HG02763 (cell line): Measurements from ENCODE around the gene HOXA9.

Experiments
- ATAC-seq: cut with Tn5 transposase; IDR thresholded peaks from one replicate; pipeline ENCODE4 v1.9.1; 2021; ENCODE audit warnings: mild to moderate bottlenecking, moderate library complexity; ENCODE audit not compliant: unreplicated experiment

The HOXA9 gene

GRCh38 chr7:27201580-27202017 lies 36.3 kb upstream of the HOXA9 start:
- no peak for ATAC-seq

DNA sequence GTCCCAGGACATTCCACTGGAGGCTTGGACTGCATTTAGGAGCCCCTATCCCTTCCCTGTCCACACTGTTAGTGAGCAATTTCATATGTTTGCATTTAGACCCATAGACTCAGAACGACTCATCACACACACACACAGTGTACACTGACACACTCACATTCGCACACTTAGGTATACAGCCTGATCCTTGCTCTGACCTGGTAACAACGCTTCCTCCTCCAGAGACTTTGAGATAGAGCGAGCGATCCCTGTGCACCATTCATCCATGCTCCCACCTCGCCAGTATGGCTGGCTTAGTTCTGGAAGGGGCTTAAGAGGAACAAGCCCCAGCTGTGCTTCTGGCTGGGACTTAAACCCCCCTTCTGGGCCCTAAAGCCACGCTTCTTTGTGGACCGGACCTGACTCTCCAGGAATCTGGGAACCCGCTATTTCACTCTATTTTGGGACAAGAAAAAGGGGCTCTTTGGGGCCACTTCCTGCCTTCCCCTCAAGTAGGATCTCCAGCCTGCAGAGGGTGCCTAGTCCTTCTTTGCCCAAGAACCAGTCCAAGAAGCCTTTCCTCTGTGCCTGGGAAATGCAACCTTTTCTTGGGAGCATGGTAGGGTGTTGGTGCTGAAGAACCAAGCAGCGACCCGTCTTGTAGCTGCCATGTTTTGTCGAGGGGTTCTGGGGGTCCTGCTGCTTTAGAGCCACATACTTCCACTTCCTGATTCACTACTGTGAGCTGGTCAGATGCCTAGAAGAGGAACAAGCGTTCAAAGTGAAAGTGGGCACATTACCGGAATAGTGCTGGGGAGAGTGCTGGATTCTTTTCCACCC lies 35.6 kb upstream of the HOXA9 start:
- no peak for ATAC-seq

DNA sequence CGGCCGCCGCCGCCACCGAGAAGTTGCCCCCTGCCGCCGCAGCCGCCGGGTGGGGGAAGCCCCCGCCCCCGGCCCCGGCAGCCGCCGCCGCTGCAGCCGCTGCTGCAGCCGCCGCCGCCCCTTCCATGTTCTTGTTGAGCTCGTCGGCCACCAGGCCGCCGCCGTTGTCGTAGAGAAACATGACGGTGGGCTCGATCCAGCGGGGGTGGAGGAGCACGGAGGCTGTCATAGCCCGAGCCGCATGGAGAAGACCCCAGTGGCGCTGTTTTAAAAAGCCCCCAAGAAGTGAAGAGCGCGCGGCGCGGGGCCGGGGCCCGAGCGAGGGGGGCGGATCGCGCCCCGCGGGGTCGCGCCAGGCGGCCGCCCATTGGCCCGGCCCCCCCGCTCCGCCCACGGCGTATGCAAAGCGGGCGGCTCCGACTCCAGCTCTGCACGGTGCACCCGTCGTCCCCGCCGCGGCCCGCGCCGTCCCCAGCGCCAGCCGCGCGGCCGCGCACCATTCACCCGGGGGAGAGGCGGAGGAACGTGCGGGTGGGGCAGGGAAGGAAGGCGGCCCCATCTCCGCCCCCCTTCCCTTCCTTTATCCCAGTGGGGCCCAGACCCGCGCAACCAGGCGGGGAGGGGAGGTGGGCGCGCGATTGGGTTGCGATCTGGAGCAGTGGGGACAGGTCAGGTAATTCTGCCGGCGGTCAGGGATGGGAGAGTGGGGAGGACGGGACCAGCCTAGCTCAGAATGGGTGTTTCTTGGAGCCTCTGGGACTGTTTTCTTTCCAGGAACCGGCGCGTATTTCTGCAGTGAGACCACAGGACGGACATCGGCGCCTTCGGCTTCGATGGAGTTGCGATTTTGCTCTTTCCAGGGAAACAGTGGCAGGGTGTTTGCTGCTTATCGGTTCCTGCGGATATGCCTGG lies 34.8 kb upstream of the HOXA9 start, which contains the start of gene HOXA13:
TSS of gene HOXA13 (minus strand) at position 243 of the 912 bp plus-strand sequence. CDS start at position 229, 14 bp downstream.
- no peak for ATAC-seq

- no peak for ATAC-seq
Observed at GRCh38 chr7:27198871-27199801, 33.8 kb upstream of the HOXA9 start.

DNA sequence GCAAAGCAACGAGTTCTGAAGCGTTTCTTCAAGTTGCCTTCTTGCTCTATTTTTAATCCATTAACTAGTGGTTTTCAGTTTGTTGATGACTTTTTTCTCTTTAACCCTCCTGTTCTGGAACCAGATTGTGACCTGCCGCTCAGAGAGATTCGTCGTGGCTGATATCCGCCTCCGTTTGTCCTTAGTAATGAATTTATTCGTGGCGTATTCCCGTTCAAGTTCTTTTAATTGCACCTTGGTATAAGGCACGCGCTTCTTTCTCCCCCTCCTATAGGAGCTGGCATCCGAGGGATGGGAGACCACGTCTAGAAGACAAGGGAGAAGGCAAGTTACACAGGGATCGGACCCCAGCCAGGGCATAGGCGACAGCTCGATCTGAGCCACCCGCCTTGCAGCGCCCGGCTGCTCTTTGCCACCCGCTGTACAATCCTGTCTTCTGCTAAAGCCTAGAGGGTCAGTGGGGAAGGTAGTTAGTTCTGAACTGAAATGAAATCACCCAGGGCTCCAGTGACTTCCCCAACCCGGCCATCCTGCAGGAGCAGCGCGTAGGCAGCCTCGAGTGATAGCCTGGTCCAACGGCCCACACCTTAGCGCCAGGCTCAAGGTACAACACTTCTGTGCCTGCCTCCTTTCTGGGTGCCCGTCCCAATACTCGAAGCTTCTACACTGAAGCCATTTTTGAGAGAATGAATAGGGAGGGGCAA lies 33.0 kb upstream of the HOXA9 start:
- no peak for ATAC-seq

DNA sequence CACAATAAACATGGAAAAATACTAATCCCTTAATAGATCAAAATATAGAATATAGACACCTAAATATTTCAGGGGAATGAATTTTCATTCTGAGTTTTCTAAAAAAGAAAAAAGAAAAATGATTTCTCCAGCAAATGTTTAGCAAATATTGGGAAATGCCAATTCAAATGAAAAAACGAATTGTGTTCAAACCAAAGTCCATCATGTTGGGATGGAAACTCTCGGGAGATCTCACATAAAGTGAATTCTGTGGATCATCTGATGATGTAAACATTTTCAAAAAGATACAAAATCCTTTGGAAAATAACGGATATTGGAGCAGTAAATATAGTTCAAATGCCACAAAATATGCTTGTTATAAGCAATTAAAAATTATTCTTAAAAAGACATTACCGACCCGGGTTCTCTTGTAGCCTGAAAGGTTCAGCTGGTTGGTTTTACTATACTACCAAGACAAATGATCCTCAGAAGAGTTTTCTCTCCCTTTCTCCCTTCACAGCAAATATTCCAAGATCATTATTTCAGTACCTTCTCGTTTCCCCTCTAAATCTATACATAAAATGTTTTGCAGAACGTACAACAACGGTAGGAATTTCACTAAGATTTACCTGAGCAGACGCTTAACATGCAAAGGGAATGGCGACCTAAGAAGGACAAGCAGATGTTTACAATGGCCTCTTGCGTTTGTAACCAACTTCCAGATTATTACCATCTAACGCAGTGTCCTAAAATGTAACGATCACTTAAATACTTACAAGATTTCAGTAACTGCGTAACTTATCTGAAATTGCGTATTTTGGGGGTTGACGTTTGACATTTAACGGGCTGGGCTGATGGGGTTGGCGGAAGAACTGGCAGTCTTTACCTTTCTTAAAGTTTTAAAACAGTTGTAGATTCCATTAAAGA lies 32.1 kb upstream of the HOXA9 start:
- no peak for ATAC-seq

GRCh38 chr7:27196287-27196767 lies 31.0 kb upstream of the HOXA9 start:
- ATAC-seq: no peak

- ATAC-seq: no peak
Observed at GRCh38 chr7:27194686-27195379, 29.5 kb upstream of the HOXA9 start.

- no peak for ATAC-seq
Observed at GRCh38 chr7:27194002-27194352, 28.6 kb upstream of the HOXA9 start.

DNA sequence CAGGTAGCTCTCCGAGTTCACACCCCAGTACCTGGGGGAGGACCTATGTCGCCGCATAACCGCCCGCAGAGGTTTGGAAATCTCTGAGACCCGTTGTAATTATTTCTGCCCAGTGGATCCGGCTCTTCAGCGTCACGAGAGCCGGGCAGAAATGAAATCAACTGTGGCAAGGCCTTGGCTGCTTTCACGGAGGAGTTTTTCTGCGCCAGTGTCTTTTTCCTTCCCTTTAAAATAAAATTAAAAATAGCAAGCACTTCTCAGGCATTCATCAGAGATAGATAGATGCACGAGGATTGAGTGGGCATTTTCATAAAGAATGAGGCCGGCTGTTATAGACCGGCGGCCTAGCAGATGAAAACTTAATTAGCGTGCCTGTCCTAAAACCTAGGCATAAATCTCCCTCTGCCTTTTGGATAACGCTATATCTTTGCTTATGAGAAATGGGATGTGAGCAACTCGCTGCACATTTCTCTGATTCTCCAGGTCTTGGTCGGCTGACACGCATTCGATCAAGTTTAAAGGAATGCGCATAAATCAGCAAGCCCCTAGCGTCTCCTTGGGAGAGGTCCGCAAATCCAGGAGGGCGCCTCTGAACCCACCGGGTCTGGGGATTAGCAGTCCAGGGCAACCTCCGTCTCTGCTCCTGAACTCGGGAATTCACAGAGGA lies 28.1 kb upstream of the HOXA9 start:
- no peak for ATAC-seq

DNA sequence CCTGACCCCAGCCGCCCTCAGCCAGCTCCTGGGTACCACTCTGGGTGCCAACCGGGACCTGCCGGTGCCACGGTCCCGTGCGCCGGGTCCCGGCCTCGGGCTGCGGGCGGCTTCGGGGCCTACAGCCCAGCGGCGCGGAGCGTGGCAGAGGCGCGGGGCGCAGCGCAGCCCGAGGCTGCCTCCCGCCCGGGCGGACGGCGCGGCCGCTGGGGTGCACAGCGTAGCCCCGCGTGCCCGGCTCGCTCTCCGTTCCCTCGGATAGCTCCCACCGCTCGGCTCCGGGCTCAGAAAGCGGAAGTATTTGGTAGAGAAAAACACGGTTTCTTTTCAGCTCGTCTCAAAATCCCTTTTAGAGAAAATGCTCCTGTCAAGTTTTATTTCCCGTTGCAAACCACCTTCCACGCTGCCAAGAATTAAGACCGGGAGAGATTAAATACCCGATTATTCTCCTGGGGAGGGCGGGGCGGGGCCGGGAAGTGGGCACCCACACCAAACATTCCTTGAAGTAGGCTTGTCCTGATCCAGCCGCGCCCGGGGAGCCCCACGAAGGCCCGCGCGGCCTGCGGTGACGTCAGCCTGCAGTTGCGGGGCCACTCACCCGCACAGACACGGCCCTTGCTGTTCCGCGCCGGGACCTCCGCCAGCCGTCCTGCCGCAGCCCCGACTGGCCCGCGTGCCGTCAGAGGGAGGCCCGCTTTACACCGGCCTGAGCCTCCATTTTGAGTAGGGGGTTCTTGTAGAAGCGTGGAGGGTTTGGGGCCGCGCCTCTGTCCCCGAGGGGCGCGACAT lies 27.4 kb upstream of the HOXA9 start:
- no peak for ATAC-seq

- no peak for ATAC-seq
Observed at GRCh38 chr7:27191833-27192545, 26.7 kb upstream of the HOXA9 start.

- no peak for ATAC-seq
Observed at GRCh38 chr7:27191161-27191731, 25.9 kb upstream of the HOXA9 start.

- ATAC-seq: no peak
Observed at GRCh38 chr7:27189997-27190748, 24.8 kb upstream of the HOXA9 start.

DNA sequence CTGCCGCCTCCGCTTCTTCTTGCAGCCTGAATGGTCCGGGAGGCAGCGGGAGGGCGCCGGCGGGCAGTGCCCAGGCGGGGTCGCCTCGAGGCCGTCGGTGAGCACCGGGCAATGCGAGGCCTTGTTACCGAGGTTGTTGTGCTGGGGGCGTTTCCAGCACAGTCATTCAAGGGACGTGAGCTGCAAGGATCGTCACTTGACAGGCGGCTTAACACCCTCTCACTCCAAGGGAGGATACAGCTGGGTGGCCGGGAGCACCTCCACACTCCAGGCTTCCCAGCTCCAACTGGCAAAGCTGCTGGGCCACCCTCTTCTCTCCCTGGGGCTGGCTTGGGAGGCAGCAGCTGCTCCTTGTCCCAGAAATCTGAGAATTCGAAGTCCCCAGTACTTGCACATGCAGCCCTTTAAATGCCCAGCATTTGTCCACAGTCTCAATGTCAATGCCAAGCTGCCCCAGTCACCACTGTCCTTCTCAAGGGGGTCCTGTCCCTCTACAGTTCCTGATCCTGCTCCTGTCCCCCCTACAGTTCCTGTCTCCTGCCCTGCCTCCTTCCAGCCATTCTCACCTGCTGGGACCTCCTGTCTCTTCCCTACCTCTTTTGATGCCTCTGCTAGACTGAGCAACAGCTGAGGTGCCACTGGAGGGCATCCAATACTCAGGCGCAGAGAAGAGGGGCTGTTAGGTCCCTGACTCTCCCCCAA lies 24.1 kb upstream of the HOXA9 start:
- ATAC-seq: no peak
